ENCODE data around the gene HFE. TPM values are rescaled to one million over a fixed set of nuclear protein-coding genes. Genes with fewer than 3 reads are reported as not detected.
"Not testable (repeated sequence)": the region's sequence is repeated elsewhere in the genome, so short reads cannot be mapped to it uniquely, and the experiment has no call there.

HFE gene
- total RNA-seq, 6 donors from 2014 or later, result 3.8 to 26.2 (median 8.5) TPM

DNA sequence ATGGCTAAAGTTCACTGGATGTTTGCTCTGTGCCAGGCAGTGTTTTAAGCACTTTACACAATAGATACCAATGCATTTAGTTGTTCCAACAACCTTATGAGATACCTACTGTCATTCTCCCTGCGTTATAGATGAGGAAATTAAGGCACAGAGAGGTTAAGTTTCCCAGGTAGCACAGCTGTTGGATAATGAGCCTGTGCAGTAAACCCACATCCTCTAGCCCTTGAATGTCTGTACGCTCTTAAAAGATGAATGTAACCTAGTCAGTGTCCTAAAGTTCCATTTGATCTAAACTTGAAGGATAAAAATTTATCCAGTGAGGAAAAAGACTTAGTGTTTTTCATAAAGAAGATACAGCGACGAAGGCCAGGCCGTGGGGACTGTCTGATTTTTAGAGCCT, 28.0 kb downstream of the HFE start:
- no peak for ATAC-seq (ENCODE audit: low FRiP score in 2 of 2)
- Histone ChIP-seq H3K27me3 (no peaks in the 10 kb centered on the region), H3K36me3 (no peaks in the 10 kb centered on the region), H3K4me1 (no peaks in the 10 kb centered on the region), H3K4me3 (no peak overlapping the region), H3K27ac (no peak overlapping the region), H3K9me3 (no peaks in the 10 kb centered on the region)
- no peak for DNase-seq
- TF ChIP-seq EP300 (IDR thresholded peaks at IDR 0.05) (no peak), POLR2A (IDR thresholded peaks at IDR 0.05) (no peak), POLR2AphosphoS5 (IDR thresholded peaks at IDR 0.05) (no peak)
- TF ChIP-seq, protein P1, sequence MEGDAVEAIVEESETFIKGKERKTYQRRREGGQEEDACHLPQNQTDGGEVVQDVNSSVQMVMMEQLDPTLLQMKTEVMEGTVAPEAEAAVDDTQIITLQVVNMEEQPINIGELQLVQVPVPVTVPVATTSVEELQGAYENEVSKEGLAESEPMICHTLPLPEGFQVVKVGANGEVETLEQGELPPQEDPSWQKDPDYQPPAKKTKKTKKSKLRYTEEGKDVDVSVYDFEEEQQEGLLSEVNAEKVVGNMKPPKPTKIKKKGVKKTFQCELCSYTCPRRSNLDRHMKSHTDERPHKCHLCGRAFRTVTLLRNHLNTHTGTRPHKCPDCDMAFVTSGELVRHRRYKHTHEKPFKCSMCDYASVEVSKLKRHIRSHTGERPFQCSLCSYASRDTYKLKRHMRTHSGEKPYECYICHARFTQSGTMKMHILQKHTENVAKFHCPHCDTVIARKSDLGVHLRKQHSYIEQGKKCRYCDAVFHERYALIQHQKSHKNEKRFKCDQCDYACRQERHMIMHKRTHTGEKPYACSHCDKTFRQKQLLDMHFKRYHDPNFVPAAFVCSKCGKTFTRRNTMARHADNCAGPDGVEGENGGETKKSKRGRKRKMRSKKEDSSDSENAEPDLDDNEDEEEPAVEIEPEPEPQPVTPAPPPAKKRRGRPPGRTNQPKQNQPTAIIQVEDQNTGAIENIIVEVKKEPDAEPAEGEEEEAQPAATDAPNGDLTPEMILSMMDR (IDR thresholded peaks at IDR 0.05), result no peak
- WGBS, 2 donors, result 91 to 92% methylated on average over 5 of the region's 5 CpGs

DNA sequence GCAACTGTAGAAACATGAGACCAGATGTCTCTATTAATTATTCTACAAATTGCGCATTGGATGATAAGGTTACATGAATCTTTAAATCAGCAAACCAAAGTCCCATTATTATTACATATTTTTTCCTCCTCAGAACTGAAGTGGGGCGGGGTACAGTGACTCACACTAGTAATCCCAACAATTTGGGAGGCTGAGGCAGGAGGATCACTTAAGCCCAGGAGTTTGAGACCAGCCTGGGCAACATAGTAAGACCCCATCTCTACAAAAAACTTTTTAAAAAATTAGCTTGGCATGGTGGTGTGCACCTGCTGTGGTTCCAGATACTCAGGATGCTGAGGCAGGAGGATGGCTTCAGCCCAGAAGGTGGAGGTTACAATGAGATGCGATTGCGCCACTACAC, 29.0 kb downstream of the HFE start:
- WGBS, 2 donors, result 97 to 99% methylated on average over 4 of the region's 4 CpGs
- DNase-seq (no peak), ATAC-seq (ENCODE audit: low FRiP score in 2 of 2) (no peak)
- Histone ChIP-seq H3K27me3 (no peaks in the 10 kb centered on the region), H3K4me1 (no peaks in the 10 kb centered on the region), H3K27ac (no peak overlapping the region), H3K9me3 (no peaks in the 10 kb centered on the region), H3K4me3 (no peak overlapping the region), H3K36me3 (no peaks in the 10 kb centered on the region)
- TF ChIP-seq EP300 (IDR thresholded peaks at IDR 0.05) (no peak), POLR2A (IDR thresholded peaks at IDR 0.05) (no peak), POLR2AphosphoS5 (IDR thresholded peaks at IDR 0.05) (no peak)
- TF ChIP-seq, protein P1 (IDR thresholded peaks at IDR 0.05), result no peak

DNA sequence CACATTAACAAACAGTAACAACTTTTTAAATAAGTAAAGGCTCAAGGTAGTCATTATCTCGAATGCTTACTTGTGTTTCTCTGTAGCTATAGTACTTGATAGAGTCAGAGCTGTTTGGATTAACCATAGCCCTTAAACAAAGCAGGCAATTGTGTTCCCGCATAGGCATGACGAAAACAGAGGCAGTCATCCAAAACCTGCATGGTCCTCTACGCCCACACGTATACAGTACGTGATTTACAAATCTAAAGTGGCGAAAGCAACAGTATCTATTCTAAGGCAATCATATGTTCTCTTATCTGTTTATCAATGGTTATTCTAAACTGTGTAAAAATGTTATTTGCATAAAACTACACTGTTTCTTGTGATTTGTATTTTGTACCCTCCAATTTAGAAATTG, 31.8 kb downstream of the HFE start:
- no peak for DNase-seq
- Histone ChIP-seq H3K27me3 (no peaks in the 10 kb centered on the region), H3K4me1 (peaks cover 3 to 7% (median 5%) of the 10 kb centered on the region in 4 donors), H3K4me3 (no peak overlapping the region), H3K27ac (no peak overlapping the region), H3K36me3 (no peaks in the 10 kb centered on the region), H3K9me3 (no peaks in the 10 kb centered on the region)
- ATAC-seq (ENCODE audit: low FRiP score in 2 of 2), result no peak
- TF ChIP-seq POLR2A (IDR thresholded peaks at IDR 0.05) (no peak), POLR2AphosphoS5 (IDR thresholded peaks at IDR 0.05) (no peak), EP300 (IDR thresholded peaks at IDR 0.05) (no peak)
- TF ChIP-seq, protein P1 (IDR thresholded peaks at IDR 0.05), result no peak
- 80 to 92% methylated on average over 7 of the region's 7 CpGs for WGBS, 2 donors

DNA sequence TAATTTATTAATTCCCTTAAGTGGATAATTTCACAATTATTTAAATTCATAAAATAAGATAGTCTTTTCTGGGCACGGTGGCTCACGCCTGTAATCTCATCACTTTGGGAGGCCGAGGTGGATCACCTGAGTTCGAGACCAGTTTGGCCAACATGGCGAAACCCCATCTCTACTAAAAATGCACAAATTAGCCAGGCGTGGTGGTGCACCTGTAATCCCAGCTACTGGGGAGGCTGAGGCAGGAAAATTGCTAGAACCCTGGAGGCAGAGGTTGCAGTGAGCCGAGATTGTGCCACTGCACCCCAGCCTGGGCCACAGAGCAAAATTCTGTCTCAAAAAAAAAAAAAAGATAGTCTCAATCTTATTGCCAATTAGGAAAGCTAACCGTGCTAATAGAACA, 32.9 kb downstream of the HFE start:
- H3K27ac ChIP-seq; H3K27me3 ChIP-seq; ATAC-seq (ENCODE audit: low FRiP score in 2 of 2); H3K36me3 ChIP-seq; DNase-seq; H3K4me3 ChIP-seq; H3K4me1 ChIP-seq; H3K9me3 ChIP-seq: not testable (repeated sequence)
- 96 to 98% methylated on average over 8 of the region's 8 CpGs for WGBS, 2 donors

- Histone ChIP-seq H3K4me3 (no peak overlapping the region), H3K27me3 (no peaks in the 10 kb centered on the region), H3K4me1 (peaks cover 3 to 7% (median 5%) of the 10 kb centered on the region in 4 donors), H3K27ac (no peak overlapping the region), H3K36me3 (no peaks in the 10 kb centered on the region), H3K9me3 (no peaks in the 10 kb centered on the region)
- DNase-seq (no peak), ATAC-seq (ENCODE audit: low FRiP score in 2 of 2) (no peak)
- 74 to 99% methylated on average over 3 of the region's 3 CpGs for WGBS, 2 donors
- no peak for TF ChIP-seq POLR2AphosphoS5 (IDR thresholded peaks at IDR 0.05)
- TF ChIP-seq, protein P1 (IDR thresholded peaks at IDR 0.05), result no peak
- no peak for TF ChIP-seq POLR2A (IDR thresholded peaks at IDR 0.05)
- no peak for TF ChIP-seq EP300 (IDR thresholded peaks at IDR 0.05)
Observed at GRCh38 chr6:26120807-26121140, 33.5 kb downstream of the HFE start.
